Sigmoid colon (tissue), 7 donors: ENCODE data around the gene CNOT3. TPM values are rescaled to one million over a fixed set of nuclear protein-coding genes. Genes with fewer than 3 reads are reported as not detected.

Source experiments
- DNase-seq: peaks from one replicate; pipeline ENCODE4 v3.0.0-alpha.2; 2019
- H3K27ac ChIP-seq, 4 donors: fragments of 200-600 bp; sonication (generic); one replicate each; pipeline ENCODE4 v1.5.1; 2016 to 2019; ENCODE audit warnings: mild to moderate bottlenecking in 1 of 4
- H3K27me3 ChIP-seq, 3 donors: fragments of 200-600 bp; sonication (generic); one replicate each; pipeline ENCODE4 v1.5.1; 2019; ENCODE audit warnings: mild to moderate bottlenecking in 1 of 3
- H3K36me3 ChIP-seq, 4 donors: fragments of 200-600 bp; sonication (generic); one replicate each; pipeline ENCODE4 v1.5.1; 2016 to 2019
- H3K4me1 ChIP-seq, 4 donors: fragments of 200-600 bp; sonication (generic); one replicate each; pipeline ENCODE4 v1.5.1; 2017 to 2019
- H3K4me3 ChIP-seq, 4 donors: fragments of 200-600 bp; sonication (generic); one replicate each; pipeline ENCODE4 v1.5.1; 2017 to 2019; ENCODE audit warnings: mild to moderate bottlenecking in 2 of 4, moderate library complexity in 1 of 4
- H3K9me3 ChIP-seq, 4 donors: fragments of 200-600 bp in 3 of 4; sonication (generic) in 3 of 4; one replicate each; pipeline versions ENCODE4 v1.5.1 to v1.6.1; 2013 to 2019
- CTCF ChIP-seq, 4 experiments: fragments of 450-650 bp in 3 of 4; fragments of 200-600 bp in 1 of 4; IDR thresholded peaks; one replicate each; pipeline ENCODE4 v1.5.1; 2016 to 2019; ENCODE audit warnings: antibody characterized with exemption in 4 of 4, mild to moderate bottlenecking in 3 of 4, moderate library complexity in 2 of 4
- EP300 ChIP-seq, 4 donors: sonication (generic); formaldehyde crosslinking; IDR thresholded peaks; one replicate each; pipeline ENCODE4 v1.6.1; 2017; ENCODE audit warnings: antibody characterized with exemption in 4 of 4
- POLR2A ChIP-seq, 2 donors: fragments of 450-650 bp; IDR thresholded peaks; one replicate each; pipeline ENCODE4 v1.6.1; 2016; ENCODE audit warnings: antibody characterized with exemption in 2 of 2, mild to moderate bottlenecking in 2 of 2, moderate library complexity in 2 of 2
- POLR2AphosphoS5 ChIP-seq, 4 donors: sonication (generic); formaldehyde crosslinking; IDR thresholded peaks; one replicate each; pipeline ENCODE4 v1.6.1; 2017; ENCODE audit warnings: antibody characterized with exemption in 4 of 4
- WGBS, 2 donors: extraction: QIAGEN DNeasy Blood & Tissue Kit; methylation state at CpG; one replicate each; pipeline ENCODE4 v1.1.7; 2013; 5-methylcytosine and 5-hydroxymethylcytosine counted together
- intact Hi-C: fragments of 100-400 bp; cut with DNase I; formaldehyde crosslinking; loops from one replicate; pipeline ENCODE4 v1.15.1; 2023
- polyA plus RNA-seq, 3 donors: library from polyadenylated mRNA; stranded (reverse); fragments of 200-250 nt; gene quantifications; one replicate each; pipeline ENCODE4 v1.2.3, GENCODE V29; 2013
- total RNA-seq, 4 donors: library from RNA; depleted of rRNA; stranded (reverse); fragments of >200 nt; gene quantifications; one replicate each; pipeline ENCODE4 v1.1.0, GENCODE V29; 2016
- donor health status: healthy with polysubstance abuse.
- donor health status: Bipolar disorder and iron deficiency.
- donor health status: healthy.

Gene CNOT3
- total and polyA plus RNA-seq, 7 donors: 11.8 to 32.9 (median 19.8) TPM

DNA sequence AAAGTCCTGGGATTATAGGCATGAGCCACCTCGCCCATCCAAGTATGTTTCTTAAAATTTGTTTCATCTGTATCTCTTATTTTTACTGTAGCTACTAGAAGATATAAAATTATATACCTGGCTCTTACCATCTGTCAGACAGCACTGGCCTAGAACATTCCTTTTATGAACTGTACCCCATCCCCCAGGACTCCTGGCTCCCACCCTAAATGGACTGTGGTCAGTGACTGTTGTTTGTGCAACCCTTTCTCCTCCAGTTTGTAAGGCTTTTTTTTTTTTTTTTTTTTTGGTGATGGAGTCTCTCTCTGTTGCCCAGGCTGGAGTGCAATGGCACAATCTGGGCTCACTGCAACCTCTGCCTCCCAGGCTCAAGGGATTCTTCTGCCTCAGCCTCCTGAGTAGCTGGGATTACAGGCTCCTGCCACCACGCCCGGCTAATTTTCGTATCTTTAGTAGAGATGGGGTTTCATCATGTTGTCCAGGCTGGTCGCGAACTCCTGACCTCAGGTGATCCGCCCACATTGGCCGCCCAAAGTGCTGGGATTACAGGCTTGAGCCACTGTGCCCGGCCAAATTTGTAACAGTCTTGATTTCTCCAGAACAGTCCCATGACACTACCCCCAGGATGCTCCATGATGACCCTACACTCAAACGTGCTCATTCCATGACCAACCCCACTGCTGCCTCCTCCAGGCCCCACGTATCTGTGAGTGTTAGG is 32.4 kb upstream of the CNOT3 start:
- no peak overlapping the region for H3K4me3 ChIP-seq
- TF ChIP-seq CTCF (IDR thresholded peaks at IDR 0.05): no peak
- no peak for TF ChIP-seq POLR2A (IDR thresholded peaks at IDR 0.05)
- TF ChIP-seq EP300 (IDR thresholded peaks at IDR 0.05): no peak
- no peak for TF ChIP-seq POLR2AphosphoS5 (IDR thresholded peaks at IDR 0.05)
- no peaks in the 10 kb centered on the region for H3K27me3 ChIP-seq
- H3K4me1 ChIP-seq: peaks cover 0 to 18% (median 16%) of the 10 kb centered on the region in 4 donors
- no peaks in the 10 kb centered on the region for H3K9me3 ChIP-seq
- intact Hi-C loops: loop anchor here (5.0 kb wide), 2 partner anchors 128 to 263 kb away; no protein-coding TSS in a partner anchor
- H3K27ac ChIP-seq: no peak overlapping the region
- peak; percentile 43 for DNase-seq
- WGBS, 2 donors: 90% methylated on average over 11 of the region's 11 CpGs
- peaks cover 8 to 49% (median 34%) of the 10 kb centered on the region in 4 donors for H3K36me3 ChIP-seq

- intact Hi-C loops: no loop called here
- Histone ChIP-seq H3K27ac (no peak overlapping the region), H3K4me1 (peaks cover 0 to 18% (median 16%) of the 10 kb centered on the region in 4 donors), H3K36me3 (peaks cover 8 to 56% (median 39%) of the 10 kb centered on the region in 4 donors), H3K4me3 (no peak overlapping the region), H3K9me3 (no peaks in the 10 kb centered on the region), H3K27me3 (no peaks in the 10 kb centered on the region)
- no peak for TF ChIP-seq EP300 (IDR thresholded peaks at IDR 0.05)
- TF ChIP-seq CTCF (IDR thresholded peaks at IDR 0.05): no peak
- TF ChIP-seq POLR2AphosphoS5 (IDR thresholded peaks at IDR 0.05): no peak
- TF ChIP-seq POLR2A (IDR thresholded peaks at IDR 0.05): no peak
- WGBS, 2 donors: 90 to 92% methylated on average over 10 of the region's 10 CpGs
- peak; percentile 39 for DNase-seq
These were observed 31.8 kb upstream of the CNOT3 start for GRCh38 chr19:54105796-54106195.

DNA sequence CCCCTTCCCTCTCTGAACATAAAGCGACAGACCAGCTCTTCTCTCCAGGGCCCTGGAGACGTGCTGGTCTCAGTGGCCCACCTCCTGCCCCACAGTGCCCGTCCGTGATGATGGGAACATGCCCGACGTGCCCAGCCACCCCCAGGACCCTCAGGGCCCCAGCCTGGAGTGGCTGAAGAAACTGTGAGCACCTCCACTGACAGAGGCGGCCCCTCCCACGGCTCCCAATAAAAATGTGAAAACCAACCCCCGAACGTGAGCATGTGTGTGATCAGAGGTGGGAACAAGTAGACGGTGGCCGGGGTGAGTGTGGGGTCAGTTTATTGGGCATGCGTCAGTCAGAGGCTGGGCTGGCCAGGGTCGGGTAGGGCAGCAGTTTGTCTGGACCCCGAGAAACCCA is 30.8 kb upstream of the CNOT3 start:
- H3K9me3 ChIP-seq: no peaks in the 10 kb centered on the region
- H3K27me3 ChIP-seq: no peaks in the 10 kb centered on the region
- H3K4me3 ChIP-seq: no peak overlapping the region
- TF ChIP-seq EP300 (IDR thresholded peaks at IDR 0.05) (no peak), POLR2A (IDR thresholded peaks at IDR 0.05) (no peak)
- peaks cover 0 to 18% (median 16%) of the 10 kb centered on the region in 4 donors for H3K4me1 ChIP-seq
- intact Hi-C loops: no loop called here
- peak; percentile 61 for DNase-seq
- peaks cover 8 to 62% (median 42%) of the 10 kb centered on the region in 4 donors for H3K36me3 ChIP-seq
- H3K27ac ChIP-seq: no peak overlapping the region
- 84 to 88% methylated on average over 15 of the region's 15 CpGs for WGBS, 2 donors

DNA sequence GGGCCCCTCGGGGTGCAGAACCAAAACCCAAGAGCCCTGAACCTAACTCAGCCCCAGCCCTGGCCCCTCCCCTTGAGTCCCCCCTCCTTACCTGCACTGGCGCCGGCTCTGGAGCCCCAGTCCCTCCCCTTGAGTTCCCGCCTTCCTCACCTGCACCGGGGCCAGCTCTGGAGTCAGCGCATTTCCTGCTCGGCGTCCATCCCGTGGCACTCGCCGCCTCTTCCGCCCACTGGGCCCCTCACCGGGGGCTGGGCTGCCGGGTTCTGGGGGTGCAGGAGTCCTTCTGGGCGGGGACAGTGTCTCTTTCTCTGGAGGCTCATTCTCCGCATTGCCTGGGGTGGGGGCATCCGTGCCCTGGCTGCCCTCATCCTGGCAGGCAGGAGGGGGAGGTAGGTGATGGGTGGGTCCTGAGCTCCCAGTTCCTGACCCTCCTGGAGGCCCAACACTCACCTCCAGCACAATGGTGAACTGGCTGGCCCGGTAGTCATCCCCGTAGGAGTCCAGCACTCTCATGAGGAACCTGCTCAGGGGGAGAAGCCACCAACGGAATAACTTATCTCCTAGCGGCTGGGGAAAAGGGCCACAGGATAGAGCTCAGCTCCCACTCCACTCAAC is 29.6 kb upstream of the CNOT3 start:
- peak; percentile 51 for DNase-seq
- no peaks in the 10 kb centered on the region for H3K9me3 ChIP-seq

More for the DNA sequence above, 29.6 kb upstream of the CNOT3 start:
- TF ChIP-seq POLR2A (IDR thresholded peaks at IDR 0.05) (no peak), POLR2AphosphoS5 (IDR thresholded peaks at IDR 0.05) (no peak), EP300 (IDR thresholded peaks at IDR 0.05) (no peak), CTCF (IDR thresholded peaks at IDR 0.05) (no peak)
- Histone ChIP-seq H3K4me1 (peaks cover 0 to 15% (median 13%) of the 10 kb centered on the region in 4 donors), H3K36me3 (peaks cover 8 to 67% (median 42%) of the 10 kb centered on the region in 4 donors), H3K4me3 (no peak overlapping the region), H3K27ac (no peak overlapping the region), H3K27me3 (no peaks in the 10 kb centered on the region)
- intact Hi-C loops: no loop called here
- 84 to 85% methylated on average over 21 of the region's 21 CpGs for WGBS, 2 donors
